AG04449 (cell line): ENCODE measurements around the gene HNRNPDL.
A peak's percentile ranks its signal among the peaks of the same experiment; 100 is the strongest.

Source experiments
- CTCF ChIA-PET: fragments of 350-600 bp; formaldehyde crosslinking; extraction: SDS; loops from one replicate; lab custom pipeline; 2021; ENCODE audit warnings: antibody characterized with exemption; lab: Yijun Ruan, JAX
- POLR2A ChIA-PET: fragments of 400-600, 350-600 bp; formaldehyde crosslinking; extraction: SDS; loops from one replicate; lab custom pipeline; 2020; ENCODE audit warnings: antibody characterized with exemption, inconsistent platforms; lab: Yijun Ruan, JAX
- DNase-seq: peaks from one replicate; pipeline ENCODE4 v3.0.0-alpha.2; 2010; ENCODE audit warnings: low read depth, low spot score
- H3K4me3 ChIP-seq: 2 replicates; pipeline ENCODE4 v1.5.1; 2011; ENCODE audit warnings: low read depth, mild to moderate bottlenecking, control low read depth, low read length
- TF ChIP-seq, protein P1 (sequence below): IDR thresholded peaks from one replicate; pipeline ENCODE4 v1.5.1; 2011; ENCODE audit warnings: mild to moderate bottlenecking, moderate library complexity, low read length, control low read depth, inconsistent platforms; ENCODE audit not compliant: insufficient read depth; ENCODE audit errors: missing control alignments

Gene HNRNPDL

DNA sequence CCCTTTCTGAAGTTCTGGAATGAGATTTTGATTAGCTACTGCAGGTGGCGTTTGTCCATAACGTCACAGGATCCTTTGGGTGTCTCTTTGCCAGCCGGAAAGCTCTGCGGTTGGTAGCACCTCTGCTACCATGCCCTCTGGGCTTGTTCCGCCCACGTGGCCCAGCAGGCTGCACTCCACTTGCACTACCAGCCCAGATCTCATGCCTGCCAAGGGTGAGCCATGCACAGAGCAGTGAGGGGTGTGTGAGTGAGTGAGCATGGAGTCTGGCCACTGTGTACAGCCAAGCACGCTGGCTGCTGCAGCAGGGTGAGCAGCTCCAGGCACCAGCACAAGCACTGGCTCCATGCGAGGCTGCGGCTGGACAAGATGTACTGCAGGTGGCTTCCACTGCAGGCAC lies 49.9 kb downstream of the HNRNPDL start:
- POLR2A ChIA-PET, result interaction anchor here (0.9 kb wide), 1 partner anchor 48 kb away, joined by 5 read pairs; no protein-coding TSS in a partner anchor
- CTCF ChIA-PET, result interaction anchor here (2.1 kb wide), 1 partner anchor 49 kb away, joined by 6 read pairs; the partner anchor contains the start of gene HNRNPDL
- DNase-seq, result no peak
- TF ChIP-seq, protein P1, sequence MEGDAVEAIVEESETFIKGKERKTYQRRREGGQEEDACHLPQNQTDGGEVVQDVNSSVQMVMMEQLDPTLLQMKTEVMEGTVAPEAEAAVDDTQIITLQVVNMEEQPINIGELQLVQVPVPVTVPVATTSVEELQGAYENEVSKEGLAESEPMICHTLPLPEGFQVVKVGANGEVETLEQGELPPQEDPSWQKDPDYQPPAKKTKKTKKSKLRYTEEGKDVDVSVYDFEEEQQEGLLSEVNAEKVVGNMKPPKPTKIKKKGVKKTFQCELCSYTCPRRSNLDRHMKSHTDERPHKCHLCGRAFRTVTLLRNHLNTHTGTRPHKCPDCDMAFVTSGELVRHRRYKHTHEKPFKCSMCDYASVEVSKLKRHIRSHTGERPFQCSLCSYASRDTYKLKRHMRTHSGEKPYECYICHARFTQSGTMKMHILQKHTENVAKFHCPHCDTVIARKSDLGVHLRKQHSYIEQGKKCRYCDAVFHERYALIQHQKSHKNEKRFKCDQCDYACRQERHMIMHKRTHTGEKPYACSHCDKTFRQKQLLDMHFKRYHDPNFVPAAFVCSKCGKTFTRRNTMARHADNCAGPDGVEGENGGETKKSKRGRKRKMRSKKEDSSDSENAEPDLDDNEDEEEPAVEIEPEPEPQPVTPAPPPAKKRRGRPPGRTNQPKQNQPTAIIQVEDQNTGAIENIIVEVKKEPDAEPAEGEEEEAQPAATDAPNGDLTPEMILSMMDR, result no peak
- no peak overlapping the region for H3K4me3 ChIP-seq

- ChIA-PET POLR2A (no interaction called here), CTCF (no interaction called here)
- H3K4me3 ChIP-seq, result no peak overlapping the region; the same call in 1 of the 2 replicates
- DNase-seq, result no peak
- TF ChIP-seq, protein P1, result no peak
Observed at GRCh38 chr4:82376109-82376508, 54.2 kb downstream of the HNRNPDL start.

DNA sequence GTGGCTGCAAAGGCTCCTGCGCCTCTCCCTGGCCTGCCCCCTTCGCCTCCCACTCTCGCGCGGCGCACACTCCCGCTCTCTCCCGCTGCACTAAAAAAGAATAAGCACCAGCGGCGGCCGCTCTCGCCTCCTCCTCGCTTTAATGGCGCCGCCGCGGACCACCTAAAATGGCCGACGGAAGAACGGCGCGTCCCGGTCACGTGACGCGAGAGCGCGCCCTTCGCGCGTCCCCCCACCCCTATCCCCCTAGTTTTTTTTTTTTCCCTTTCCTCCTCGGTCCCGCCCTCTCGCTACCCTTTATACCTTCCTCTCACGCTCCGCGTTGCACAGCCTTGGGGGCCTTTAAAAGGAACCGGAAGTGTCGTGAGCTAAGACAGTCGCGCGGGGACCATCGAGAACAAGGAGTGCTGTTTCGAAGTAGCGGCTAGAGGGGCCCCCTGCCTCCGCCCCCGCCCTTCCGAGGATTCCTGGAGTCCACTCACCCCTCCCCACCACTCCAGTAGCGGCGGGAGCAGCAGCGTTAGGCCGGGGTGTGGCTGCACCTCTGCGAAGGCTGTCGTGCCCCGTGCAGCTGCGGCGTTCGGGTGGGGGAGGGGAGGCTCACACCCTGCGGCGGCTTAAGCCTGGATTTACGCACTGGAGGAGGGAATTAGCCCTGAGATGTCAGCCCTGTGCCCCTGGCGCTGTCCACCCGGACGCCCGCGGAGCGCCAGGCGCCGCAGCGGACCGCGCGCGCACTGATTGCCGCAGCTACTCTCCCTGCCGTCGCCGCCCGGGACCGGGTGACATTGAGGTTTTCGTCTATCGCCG lies 56.2 kb downstream of the HNRNPDL start, which contains the start of gene HNRNPD:
HNRNPD (minus strand) TSS at position 176 of the 810 bp plus-strand sequence. CDS start 313 bp downstream, outside the sequence.
- TF ChIP-seq, protein P1, result no peak
- DNase-seq, result peak; percentile 97
- H3K4me3 ChIP-seq, result peak within 1 kb of the TSS; percentile 95
- CTCF ChIA-PET, result no interaction called here
- POLR2A ChIA-PET, result interaction anchor here (0.6 to 1.9 kb wide), 6 partner anchors 9 to 661 kb away, joined by 3 to 26 read pairs (median 5); partner anchors contain the start of gene COPS4

- DNase-seq, result no peak
- ChIA-PET POLR2A (interaction anchor here (1.3 to 1.9 kb wide), 3 partner anchors 10 to 56 kb away, joined by 5 to 26 read pairs (median 6); no protein-coding TSS in a partner anchor), CTCF (no interaction called here)
- TF ChIP-seq, protein P1, result no peak
- peak overlapping the region; percentile 95 for H3K4me3 ChIP-seq
Observed at GRCh38 chr4:82373486-82373815, 56.8 kb downstream of the HNRNPDL start.
